Neural progenitor cell (in vitro differentiated cells): ENCODE data around the gene GCNA. TPM values are rescaled to one million over a fixed set of nuclear protein-coding genes. Genes with fewer than 3 reads are reported as not detected.

Experiments
- DNase-seq: peaks from one replicate; pipeline ENCODE4 v3.0.0-alpha.2; 2016; ENCODE audit warnings: low spot score
- H2AFZ ChIP-seq: fragments of 200-600 bp; sonication (generic); replicated peaks from 2 replicates; pipeline ENCODE4 v1.6.1; 2016; ENCODE audit warnings: antibody characterized with exemption
- H3F3A ChIP-seq: fragments of 200-600 bp; sonication (generic); 2 replicates; pipeline ENCODE4 v1.6.1; 2016; ENCODE audit warnings: antibody characterized with exemption, low read depth
- H3K27ac ChIP-seq: fragments of 200-600 bp; sonication (generic); 2 replicates; pipeline ENCODE4 v1.5.1; 2016; ENCODE audit warnings: mild to moderate bottlenecking
- H3K27me3 ChIP-seq: fragments of 200-600 bp; sonication (generic); 2 replicates; pipeline ENCODE4 v1.6.1; 2016; ENCODE audit warnings: mild to moderate bottlenecking, moderate library complexity
- H3K36me3 ChIP-seq: fragments of 200-600 bp; sonication (generic); 2 replicates; pipeline ENCODE4 v1.5.1; 2016
- H3K4me1 ChIP-seq: fragments of 200-600 bp; sonication (generic); 2 replicates; pipeline ENCODE4 v1.6.1; 2016; ENCODE audit warnings: mixed run types
- H3K4me2 ChIP-seq: fragments of 200-600 bp; sonication (generic); 2 replicates; pipeline ENCODE4 v1.6.1; 2016
- H3K4me3 ChIP-seq: fragments of 200-600 bp; sonication (generic); 2 replicates; pipeline ENCODE4 v1.5.1; 2016
- H3K79me2 ChIP-seq: fragments of 200-600 bp; sonication (generic); 2 replicates; pipeline ENCODE4 v1.6.1; 2016; ENCODE audit warnings: low read depth
- H3K9ac ChIP-seq: fragments of 200-600 bp; sonication (generic); 2 replicates; pipeline ENCODE4 v1.6.1; 2016
- H3K9me3 ChIP-seq: fragments of 200-600 bp; sonication (generic); 2 replicates; pipeline ENCODE4 v1.5.1; 2016; ENCODE audit warnings: low read depth
- H4K20me1 ChIP-seq: fragments of 200-600 bp; sonication (generic); 2 replicates; pipeline ENCODE4 v1.6.1; 2016; ENCODE audit warnings: low read depth
- H3K27ac Mint-ChIP-seq: 3 replicates; pipeline ENCODE4 v1.8.0; 2021; ENCODE audit warnings: mixed read lengths
- H3K27me3 Mint-ChIP-seq: 2 replicates; pipeline ENCODE4 v1.8.0; 2022; ENCODE audit warnings: low read depth, mild to moderate bottlenecking, inconsistent platforms, moderate library complexity, mixed read lengths; ENCODE audit not compliant: insufficient read depth
- H3K36me3 Mint-ChIP-seq: 3 replicates; pipeline ENCODE4 v1.8.0; 2021; ENCODE audit warnings: mixed read lengths
- H3K4me1 Mint-ChIP-seq: 3 replicates; pipeline ENCODE4 v1.8.0; 2021; ENCODE audit warnings: mixed read lengths
- H3K4me3 Mint-ChIP-seq: 3 replicates; pipeline ENCODE4 v1.8.0; 2021; ENCODE audit warnings: mild to moderate bottlenecking, moderate library complexity, mixed read lengths
- H3K9me3 Mint-ChIP-seq: 3 replicates; pipeline ENCODE4 v1.8.0; 2020; ENCODE audit warnings: mixed read lengths
- CTCF ChIP-seq: fragments of 200-600 bp; sonication (generic); IDR thresholded peaks from 2 replicates; pipeline ENCODE4 v1.5.1; 2017; ENCODE audit warnings: antibody characterized with exemption, mild to moderate bottlenecking
- EZH2 ChIP-seq: fragments of 200-600 bp; sonication (generic); IDR thresholded peaks from 2 replicates; pipeline ENCODE4 v1.6.1; 2017; ENCODE audit warnings: antibody characterized with exemption, mild to moderate bottlenecking, moderate library complexity
- EZH2phosphoT487 ChIP-seq: fragments of 200-600 bp; sonication (generic); IDR thresholded peaks from 2 replicates; pipeline ENCODE4 v1.6.1; 2017; ENCODE audit warnings: antibody characterized with exemption
- total RNA-seq: library from RNA; depleted of rRNA; stranded (reverse); fragments of >200 nt; gene quantifications from 2 replicates; pipeline ENCODE4 v1.2.3, GENCODE V29; 2015; ENCODE audit warnings: low replicate concordance

The GCNA gene
- total RNA-seq, 1 donor from 2014 or later, result 0.97 TPM

GRCh38 chrX:71536285-71536684 lies 42.0 kb upstream of the GCNA start:
- peak overlapping the region; percentile 79 for H3K4me2 ChIP-seq
- H3K4me3 ChIP-seq, result peak overlapping the region; percentile 72
- peaks cover 14% of the 10 kb centered on the region for H3K4me1 Mint-ChIP-seq
- peaks cover 7% of the 10 kb centered on the region for H3K36me3 Mint-ChIP-seq
- no peak overlapping the region for H2AFZ ChIP-seq
- H3K27ac ChIP-seq, result no peak overlapping the region
- TF ChIP-seq EZH2phosphoT487 (no peak), EZH2 (no peak), CTCF (no peak)
- H3K4me1 ChIP-seq, result no peaks in the 10 kb centered on the region
- no peak overlapping the region for H3K9ac ChIP-seq
- H3K27me3 ChIP-seq, result no peaks in the 10 kb centered on the region
- H3K27ac Mint-ChIP-seq, result no peak overlapping the region
- no peak for DNase-seq
- no peaks in the 10 kb centered on the region for H3K36me3 ChIP-seq
- no peaks in the 10 kb centered on the region for H3K9me3 ChIP-seq
- no peaks in the 10 kb centered on the region for H3K27me3 Mint-ChIP-seq
- peak overlapping the region; percentile 66 for H3K4me3 Mint-ChIP-seq
- peaks cover 5% of the 10 kb centered on the region for H3K9me3 Mint-ChIP-seq
- H4K20me1 ChIP-seq, result peaks cover 72% of the 10 kb centered on the region
- H3F3A ChIP-seq, result no peaks in the 10 kb centered on the region
- H3K79me2 ChIP-seq, result peaks cover 91% of the 10 kb centered on the region

- H3K27ac Mint-ChIP-seq, result no peak overlapping the region
- H3K79me2 ChIP-seq, result peaks cover 99% of the 10 kb centered on the region
- H3K4me3 Mint-ChIP-seq, result no peak overlapping the region
Measured at GRCh38 chrX:71537743-71538142, 40.5 kb upstream of the GCNA start.

GRCh38 chrX:71540801-71541200 lies 37.4 kb upstream of the GCNA start:
- Histone ChIP-seq H3K79me2 (peaks cover 100% of the 10 kb centered on the region), H4K20me1 (peaks cover 98% of the 10 kb centered on the region)
- H3K4me3 Mint-ChIP-seq, result no peak overlapping the region

More at GRCh38 chrX:71537743-71538142, 40.5 kb upstream of the GCNA start:
- DNase-seq, result no peak
- Histone ChIP-seq H3K4me2 (peak overlapping the region; percentile 21), H3K9ac (no peak overlapping the region), H3K27ac (no peak overlapping the region), H2AFZ (no peak overlapping the region), H3K4me3 (no peak overlapping the region), H3F3A (no peaks in the 10 kb centered on the region), H3K36me3 (no peaks in the 10 kb centered on the region), H3K27me3 (no peaks in the 10 kb centered on the region), H3K9me3 (no peaks in the 10 kb centered on the region), H3K4me1 (no peaks in the 10 kb centered on the region), H4K20me1 (peaks cover 86% of the 10 kb centered on the region)
- H3K4me1 Mint-ChIP-seq, result peaks cover 6% of the 10 kb centered on the region
- peaks cover 9% of the 10 kb centered on the region for H3K36me3 Mint-ChIP-seq
- peaks cover 5% of the 10 kb centered on the region for H3K9me3 Mint-ChIP-seq
- TF ChIP-seq EZH2phosphoT487, result no peak
- TF ChIP-seq CTCF, result no peak
- TF ChIP-seq EZH2, result no peak
- H3K27me3 Mint-ChIP-seq, result no peaks in the 10 kb centered on the region

More at GRCh38 chrX:71540801-71541200, 37.4 kb upstream of the GCNA start:
- Histone ChIP-seq H3K4me3 (no peak overlapping the region), H3K27ac (no peak overlapping the region), H3K27me3 (no peaks in the 10 kb centered on the region), H3K36me3 (peaks cover 1% of the 10 kb centered on the region), H3F3A (no peaks in the 10 kb centered on the region), H3K4me1 (no peaks in the 10 kb centered on the region), H3K9ac (no peak overlapping the region), H3K4me2 (no peak overlapping the region), H2AFZ (no peak overlapping the region), H3K9me3 (no peaks in the 10 kb centered on the region)
- no peak overlapping the region for H3K27ac Mint-ChIP-seq
- no peak for DNase-seq
- TF ChIP-seq EZH2phosphoT487, result no peak
- no peak for TF ChIP-seq CTCF
- TF ChIP-seq EZH2, result no peak
- peaks cover 2% of the 10 kb centered on the region for H3K9me3 Mint-ChIP-seq
- H3K36me3 Mint-ChIP-seq, result peaks cover 7% of the 10 kb centered on the region
- peaks cover 4% of the 10 kb centered on the region for H3K4me1 Mint-ChIP-seq
- no peaks in the 10 kb centered on the region for H3K27me3 Mint-ChIP-seq
